Measurements from ENCODE around the gene BRI3.

DNA sequence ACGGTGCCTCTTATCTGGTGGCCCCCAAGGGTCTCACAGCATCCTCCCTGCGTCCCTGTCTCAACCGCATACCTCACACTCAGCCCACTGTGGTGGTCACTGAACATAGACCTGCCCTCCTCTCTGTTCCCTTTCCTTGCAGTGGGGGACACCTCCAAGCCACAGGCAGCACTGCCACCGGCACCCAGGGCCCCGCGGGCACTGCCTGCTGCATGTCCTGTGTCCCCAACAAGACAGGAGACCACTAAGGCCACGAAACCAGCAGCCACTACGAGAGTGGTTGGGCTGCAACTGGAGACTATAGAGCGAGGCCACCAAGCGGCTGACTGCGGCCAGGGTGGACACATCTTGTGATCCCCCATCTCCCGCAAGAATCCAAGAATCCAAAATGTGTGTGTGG lies 15.3 kb downstream of the BRI3 start:
- TF ChIP-seq, protein P1, sequence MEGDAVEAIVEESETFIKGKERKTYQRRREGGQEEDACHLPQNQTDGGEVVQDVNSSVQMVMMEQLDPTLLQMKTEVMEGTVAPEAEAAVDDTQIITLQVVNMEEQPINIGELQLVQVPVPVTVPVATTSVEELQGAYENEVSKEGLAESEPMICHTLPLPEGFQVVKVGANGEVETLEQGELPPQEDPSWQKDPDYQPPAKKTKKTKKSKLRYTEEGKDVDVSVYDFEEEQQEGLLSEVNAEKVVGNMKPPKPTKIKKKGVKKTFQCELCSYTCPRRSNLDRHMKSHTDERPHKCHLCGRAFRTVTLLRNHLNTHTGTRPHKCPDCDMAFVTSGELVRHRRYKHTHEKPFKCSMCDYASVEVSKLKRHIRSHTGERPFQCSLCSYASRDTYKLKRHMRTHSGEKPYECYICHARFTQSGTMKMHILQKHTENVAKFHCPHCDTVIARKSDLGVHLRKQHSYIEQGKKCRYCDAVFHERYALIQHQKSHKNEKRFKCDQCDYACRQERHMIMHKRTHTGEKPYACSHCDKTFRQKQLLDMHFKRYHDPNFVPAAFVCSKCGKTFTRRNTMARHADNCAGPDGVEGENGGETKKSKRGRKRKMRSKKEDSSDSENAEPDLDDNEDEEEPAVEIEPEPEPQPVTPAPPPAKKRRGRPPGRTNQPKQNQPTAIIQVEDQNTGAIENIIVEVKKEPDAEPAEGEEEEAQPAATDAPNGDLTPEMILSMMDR (IDR thresholded peaks at IDR 0.05), result no peak
- TF ChIP-seq POLR2A (IDR thresholded peaks at IDR 0.05) (no peak), POLR2AphosphoS5 (IDR thresholded peaks at IDR 0.05) (no peak)

Data from prostate gland (tissue), 2 donors.